Testis (tissue), 2 donors: ENCODE measurements around the gene FHDC1.

Experiments used
- POLR2A ChIP-seq: fragments of 450-650 bp; IDR thresholded peaks from one replicate; pipeline ENCODE4 v1.6.1; 2017; ENCODE audit warnings: antibody characterized with exemption, mild to moderate bottlenecking, moderate library complexity
- TF ChIP-seq, protein P1 (sequence below), 3 experiments: fragments of 450-650 bp in 2 of 3; fragments of 200-600 bp in 1 of 3; sonication (generic) in 1 of 3; IDR thresholded peaks; one replicate each; pipeline ENCODE4 v1.5.1; 2016 to 2019; ENCODE audit warnings: antibody characterized with exemption in 3 of 3, mild to moderate bottlenecking in 2 of 3, moderate library complexity in 1 of 3

DNA sequence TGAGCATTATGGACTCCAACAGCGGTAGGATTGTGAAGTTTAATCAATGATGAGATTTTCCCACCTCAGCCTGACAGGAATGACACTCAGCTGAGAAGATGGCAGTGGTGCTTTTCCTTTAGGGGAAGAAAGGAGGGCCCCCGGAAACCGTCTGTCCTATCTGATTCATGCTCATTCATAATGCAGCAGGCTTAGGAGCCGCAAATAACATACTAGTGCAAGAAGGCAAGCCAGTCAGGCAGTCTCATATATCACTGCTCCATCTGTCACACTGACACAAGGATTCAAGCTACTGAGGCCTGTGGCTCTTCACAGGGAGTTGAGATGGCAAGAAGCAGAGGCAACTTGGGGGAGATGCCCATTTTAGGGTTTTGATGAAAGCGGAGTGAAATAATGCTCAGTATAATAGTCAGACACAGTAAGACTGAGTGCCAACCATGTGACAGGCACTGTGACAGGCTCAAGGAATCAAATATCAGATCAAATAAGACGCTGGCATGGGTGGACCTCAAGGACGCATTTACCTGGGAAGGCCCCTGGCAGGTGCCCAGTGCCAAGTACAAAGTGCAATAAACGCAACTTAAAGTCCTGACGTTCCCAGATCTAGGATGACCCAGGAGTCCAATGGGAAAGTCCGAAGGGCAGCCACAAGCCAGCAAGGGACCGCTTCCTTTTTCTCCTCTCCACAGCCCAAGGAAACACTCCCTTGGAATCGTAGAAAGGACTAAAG is 63.4 kb downstream of the FHDC1 start:
- no peak for TF ChIP-seq POLR2A
- TF ChIP-seq, protein P1, sequence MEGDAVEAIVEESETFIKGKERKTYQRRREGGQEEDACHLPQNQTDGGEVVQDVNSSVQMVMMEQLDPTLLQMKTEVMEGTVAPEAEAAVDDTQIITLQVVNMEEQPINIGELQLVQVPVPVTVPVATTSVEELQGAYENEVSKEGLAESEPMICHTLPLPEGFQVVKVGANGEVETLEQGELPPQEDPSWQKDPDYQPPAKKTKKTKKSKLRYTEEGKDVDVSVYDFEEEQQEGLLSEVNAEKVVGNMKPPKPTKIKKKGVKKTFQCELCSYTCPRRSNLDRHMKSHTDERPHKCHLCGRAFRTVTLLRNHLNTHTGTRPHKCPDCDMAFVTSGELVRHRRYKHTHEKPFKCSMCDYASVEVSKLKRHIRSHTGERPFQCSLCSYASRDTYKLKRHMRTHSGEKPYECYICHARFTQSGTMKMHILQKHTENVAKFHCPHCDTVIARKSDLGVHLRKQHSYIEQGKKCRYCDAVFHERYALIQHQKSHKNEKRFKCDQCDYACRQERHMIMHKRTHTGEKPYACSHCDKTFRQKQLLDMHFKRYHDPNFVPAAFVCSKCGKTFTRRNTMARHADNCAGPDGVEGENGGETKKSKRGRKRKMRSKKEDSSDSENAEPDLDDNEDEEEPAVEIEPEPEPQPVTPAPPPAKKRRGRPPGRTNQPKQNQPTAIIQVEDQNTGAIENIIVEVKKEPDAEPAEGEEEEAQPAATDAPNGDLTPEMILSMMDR (IDR thresholded peaks at IDR 0.05), result no peak
